Neural crest cell (in vitro differentiated cells): ENCODE measurements around the gene ROCK2. TPM values are rescaled to one million over a fixed set of nuclear protein-coding genes. Genes with fewer than 3 reads are reported as not detected.

Experiments used
- DNase-seq: peaks from one replicate; pipeline ENCODE4 v3.0.0; 2021; ENCODE audit warnings: low read depth, mixed read lengths, low spot score
- H3K27ac Mint-ChIP-seq: one replicate; pipeline ENCODE4 v1.8.0; 2021; ENCODE audit warnings: mild to moderate bottlenecking, mixed read lengths; ENCODE audit not compliant: unreplicated experiment
- H3K27me3 Mint-ChIP-seq: 2 replicates; pipeline ENCODE4 v1.8.0; 2021; ENCODE audit warnings: low read depth, mild to moderate bottlenecking, mixed read lengths
- H3K36me3 Mint-ChIP-seq: 2 replicates; pipeline ENCODE4 v1.8.0; 2021; ENCODE audit warnings: low read depth, mild to moderate bottlenecking, mixed read lengths
- H3K4me1 Mint-ChIP-seq: 2 replicates; pipeline ENCODE4 v1.8.0; 2021; ENCODE audit warnings: mixed read lengths
- H3K4me3 Mint-ChIP-seq: one replicate; pipeline ENCODE4 v1.8.0; 2021; ENCODE audit warnings: mild to moderate bottlenecking, mixed read lengths
- H3K9me3 Mint-ChIP-seq: 2 replicates; pipeline ENCODE4 v1.8.0; 2021; ENCODE audit warnings: mixed read lengths
- total RNA-seq: library from RNA; stranded (reverse); gene quantifications from 2 replicates; pipeline ENCODE4 v1.2.1, GENCODE V29; 2021
- TF ChIP-seq, protein P1 (sequence below): fragments of 200-600 bp; sonication (generic); conservative IDR thresholded peaks from 2 replicates; pipeline ENCODE4 v1.5.0; 2021; ENCODE audit warnings: antibody characterized with exemption, mild to moderate bottlenecking

The ROCK2 gene
- total RNA-seq, 1 donor from 2014 or later, result 47.2 TPM

DNA sequence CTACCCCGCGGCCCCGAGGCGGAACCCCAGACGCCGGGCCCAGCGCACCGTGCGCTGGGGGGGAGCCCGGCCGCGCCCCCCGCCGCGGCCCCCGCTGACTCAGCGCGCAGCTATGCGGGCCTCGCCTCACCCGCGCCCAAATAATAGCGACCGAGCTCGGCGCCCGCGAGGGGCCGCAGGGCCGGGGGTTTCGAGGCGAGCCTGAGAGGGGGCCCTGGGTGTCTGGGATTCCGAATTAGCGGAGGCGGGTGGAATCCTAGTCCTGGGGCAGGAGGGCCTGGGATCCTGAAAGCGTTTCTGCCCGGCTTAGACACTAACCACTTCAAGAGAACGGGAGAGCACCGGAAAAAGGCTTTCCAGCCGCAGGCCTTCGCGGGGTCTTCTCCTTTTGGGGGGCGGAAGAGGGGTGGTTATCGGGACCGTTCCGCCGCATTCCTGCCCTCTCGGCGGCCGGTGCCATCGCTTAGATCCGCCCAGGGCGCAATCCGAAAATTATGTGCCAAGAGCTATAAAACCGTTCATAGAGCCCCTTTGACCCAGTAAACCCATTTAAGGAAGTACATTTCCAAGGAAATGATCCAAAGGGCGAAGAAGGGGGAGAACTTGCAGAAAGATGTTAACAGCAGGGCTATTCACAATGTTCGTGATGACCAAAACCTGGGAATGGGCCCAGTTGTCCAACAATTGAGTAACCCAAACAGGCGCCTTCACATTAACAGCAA is 681 bp upstream of the ROCK2 start:
- H3K4me1 Mint-ChIP-seq, result peaks cover 71% of the 10 kb centered on the region

DNA sequence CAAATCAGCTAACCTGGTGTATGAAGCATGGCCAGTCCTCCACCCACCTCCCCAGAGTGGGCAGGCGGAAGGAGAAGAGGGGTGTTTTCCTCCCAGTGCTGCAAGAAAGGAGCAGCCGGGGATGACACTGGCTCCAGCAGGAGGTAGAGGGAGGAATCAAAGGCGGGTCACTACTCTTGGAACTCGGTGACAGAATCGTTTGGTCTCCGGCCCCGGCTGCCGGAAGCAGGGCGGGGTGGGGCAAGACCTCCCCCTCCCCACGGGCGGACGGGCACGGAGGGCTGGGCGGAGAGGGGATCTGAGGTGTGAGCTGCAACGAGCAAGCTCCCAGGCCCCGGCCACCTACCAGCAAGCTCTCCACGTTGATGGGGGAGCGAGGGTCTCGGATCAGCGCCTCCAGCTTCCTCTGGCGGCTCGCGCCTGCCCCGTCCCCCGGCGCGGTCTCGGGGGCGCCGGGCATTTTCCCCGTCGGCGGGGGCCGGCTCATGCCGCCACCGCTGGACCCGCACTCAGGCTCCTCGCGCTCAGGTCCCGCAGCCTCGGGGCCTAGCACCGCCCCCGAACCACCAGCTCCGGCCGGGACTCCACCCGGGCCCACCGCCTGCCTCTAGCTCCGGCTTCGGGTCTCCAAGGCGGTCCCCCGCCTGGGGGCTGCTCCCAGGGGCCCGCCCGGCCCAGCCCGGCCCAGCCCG is 640 bp downstream of the ROCK2 start:
- H3K36me3 Mint-ChIP-seq, result no peaks in the 10 kb centered on the region
- peak overlapping the region; percentile 79 for H3K27ac Mint-ChIP-seq
- DNase-seq, result peak; percentile 42
- peak overlapping the region; percentile 98 for H3K4me3 Mint-ChIP-seq
- peaks cover 71% of the 10 kb centered on the region for H3K4me1 Mint-ChIP-seq
- H3K9me3 Mint-ChIP-seq, result no peaks in the 10 kb centered on the region
- H3K27me3 Mint-ChIP-seq, result no peaks in the 10 kb centered on the region
- TF ChIP-seq, protein P1, sequence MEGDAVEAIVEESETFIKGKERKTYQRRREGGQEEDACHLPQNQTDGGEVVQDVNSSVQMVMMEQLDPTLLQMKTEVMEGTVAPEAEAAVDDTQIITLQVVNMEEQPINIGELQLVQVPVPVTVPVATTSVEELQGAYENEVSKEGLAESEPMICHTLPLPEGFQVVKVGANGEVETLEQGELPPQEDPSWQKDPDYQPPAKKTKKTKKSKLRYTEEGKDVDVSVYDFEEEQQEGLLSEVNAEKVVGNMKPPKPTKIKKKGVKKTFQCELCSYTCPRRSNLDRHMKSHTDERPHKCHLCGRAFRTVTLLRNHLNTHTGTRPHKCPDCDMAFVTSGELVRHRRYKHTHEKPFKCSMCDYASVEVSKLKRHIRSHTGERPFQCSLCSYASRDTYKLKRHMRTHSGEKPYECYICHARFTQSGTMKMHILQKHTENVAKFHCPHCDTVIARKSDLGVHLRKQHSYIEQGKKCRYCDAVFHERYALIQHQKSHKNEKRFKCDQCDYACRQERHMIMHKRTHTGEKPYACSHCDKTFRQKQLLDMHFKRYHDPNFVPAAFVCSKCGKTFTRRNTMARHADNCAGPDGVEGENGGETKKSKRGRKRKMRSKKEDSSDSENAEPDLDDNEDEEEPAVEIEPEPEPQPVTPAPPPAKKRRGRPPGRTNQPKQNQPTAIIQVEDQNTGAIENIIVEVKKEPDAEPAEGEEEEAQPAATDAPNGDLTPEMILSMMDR, result no peak

More for the DNA sequence above, 681 bp upstream of the ROCK2 start:
- Mint-ChIP-seq H3K9me3 (no peaks in the 10 kb centered on the region), H3K4me3 (peak overlapping the region; percentile 91), H3K36me3 (no peaks in the 10 kb centered on the region), H3K27me3 (no peaks in the 10 kb centered on the region), H3K27ac (peak overlapping the region; percentile 94)
- DNase-seq, result peak; percentile 48
- TF ChIP-seq, protein P1, result no peak

DNA sequence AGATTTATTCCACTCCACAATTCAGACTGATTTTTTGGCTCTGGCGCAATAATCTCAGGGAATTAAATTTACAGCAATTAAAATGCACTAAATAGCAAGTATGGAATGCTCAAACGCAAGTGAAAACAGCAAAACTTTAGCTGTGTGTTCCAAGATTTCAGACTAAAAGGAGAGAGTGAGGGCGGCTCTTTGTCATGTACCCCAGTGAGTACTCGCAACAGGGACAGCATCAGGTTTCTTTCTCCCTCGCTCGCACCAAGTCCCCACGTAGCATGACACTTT is 1.1 kb downstream of the ROCK2 start:
- Mint-ChIP-seq H3K27me3 (no peaks in the 10 kb centered on the region), H3K36me3 (no peaks in the 10 kb centered on the region), H3K9me3 (no peaks in the 10 kb centered on the region), H3K4me3 (peak overlapping the region; percentile 98), H3K4me1 (peaks cover 71% of the 10 kb centered on the region), H3K27ac (peak overlapping the region; percentile 79)
- TF ChIP-seq, protein P1, result no peak
- no peak for DNase-seq

DNA sequence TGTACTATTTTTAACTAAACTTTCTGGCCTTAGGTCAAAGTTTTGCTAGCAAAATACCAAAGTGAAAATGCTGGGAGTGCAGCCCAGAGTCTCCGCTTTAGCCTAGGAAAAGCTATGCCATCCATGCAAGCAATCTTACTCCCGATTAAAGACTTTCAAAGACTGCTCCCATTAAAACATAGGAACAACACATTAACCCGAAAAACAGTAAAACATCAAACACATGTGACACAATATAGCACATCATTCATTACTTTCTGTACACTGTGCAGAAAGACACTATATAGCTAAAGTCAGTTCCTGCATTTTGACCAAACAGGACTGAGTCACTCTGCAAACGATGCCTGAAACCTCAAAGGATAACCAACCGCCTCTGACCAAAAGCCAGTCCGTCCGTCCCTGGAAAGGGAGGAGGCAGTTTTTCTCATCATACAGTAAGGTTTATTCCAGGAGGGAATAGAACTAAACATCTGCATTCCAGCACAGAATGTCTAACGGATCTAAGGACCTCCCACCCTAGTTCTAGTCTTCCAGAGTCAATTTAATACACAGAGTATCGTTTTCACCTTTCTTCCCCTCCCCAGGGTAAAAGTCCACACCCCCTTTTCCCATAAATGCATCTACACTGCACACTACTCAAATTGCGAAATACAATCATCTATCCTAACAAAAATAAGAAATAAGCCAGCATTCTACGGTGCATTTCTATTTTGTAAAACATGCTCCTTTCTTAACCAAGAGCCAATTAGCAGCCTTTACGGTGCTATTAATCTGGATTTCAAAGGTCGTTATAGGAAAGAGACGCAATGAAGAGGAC is 1.7 kb downstream of the ROCK2 start:
- H3K27me3 Mint-ChIP-seq, result no peaks in the 10 kb centered on the region
- H3K4me3 Mint-ChIP-seq, result peak overlapping the region; percentile 98
- H3K9me3 Mint-ChIP-seq, result no peaks in the 10 kb centered on the region
- no peak for DNase-seq
- peaks cover 66% of the 10 kb centered on the region for H3K4me1 Mint-ChIP-seq
- H3K36me3 Mint-ChIP-seq, result peaks cover 2% of the 10 kb centered on the region
- peak overlapping the region; percentile 79 for H3K27ac Mint-ChIP-seq
- TF ChIP-seq, protein P1, result no peak

DNA sequence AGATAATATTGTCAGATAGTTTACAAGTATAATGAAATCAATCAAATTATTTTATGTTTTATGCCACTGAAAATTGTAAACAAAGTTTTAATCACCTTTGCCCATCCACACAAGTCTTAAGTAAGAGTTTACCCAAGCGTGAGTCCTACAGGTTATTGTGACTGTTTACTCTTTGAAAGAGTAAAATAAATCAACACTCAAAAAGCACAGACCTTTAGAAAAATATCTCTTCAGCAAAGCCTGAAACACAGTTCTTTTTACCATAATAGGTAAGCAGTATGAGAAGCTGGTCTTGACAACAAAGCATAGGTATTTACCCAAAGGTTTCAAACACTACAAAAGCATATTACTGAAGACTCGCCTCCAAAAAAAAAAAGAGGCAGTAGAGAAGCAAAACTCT is 3.7 kb downstream of the ROCK2 start:
- peaks cover 3% of the 10 kb centered on the region for H3K9me3 Mint-ChIP-seq
- H3K4me3 Mint-ChIP-seq, result peak overlapping the region; percentile 72
- TF ChIP-seq, protein P1, result no peak
- H3K27me3 Mint-ChIP-seq, result no peaks in the 10 kb centered on the region
- peaks cover 6% of the 10 kb centered on the region for H3K36me3 Mint-ChIP-seq
- no peak for DNase-seq
- no peak overlapping the region for H3K27ac Mint-ChIP-seq
- peaks cover 51% of the 10 kb centered on the region for H3K4me1 Mint-ChIP-seq
